GM18861 (cell line): ENCODE measurements around the gene CRX.
"Not testable (repeated sequence)": the region's sequence is repeated elsewhere in the genome, so short reads cannot be mapped to it uniquely, and the experiment has no call there.

Experiments used
- ATAC-seq: cut with Tn5 transposase; IDR thresholded peaks from one replicate; pipeline ENCODE4 v1.9.1; 2021; ENCODE audit not compliant: unreplicated experiment

The CRX gene

DNA sequence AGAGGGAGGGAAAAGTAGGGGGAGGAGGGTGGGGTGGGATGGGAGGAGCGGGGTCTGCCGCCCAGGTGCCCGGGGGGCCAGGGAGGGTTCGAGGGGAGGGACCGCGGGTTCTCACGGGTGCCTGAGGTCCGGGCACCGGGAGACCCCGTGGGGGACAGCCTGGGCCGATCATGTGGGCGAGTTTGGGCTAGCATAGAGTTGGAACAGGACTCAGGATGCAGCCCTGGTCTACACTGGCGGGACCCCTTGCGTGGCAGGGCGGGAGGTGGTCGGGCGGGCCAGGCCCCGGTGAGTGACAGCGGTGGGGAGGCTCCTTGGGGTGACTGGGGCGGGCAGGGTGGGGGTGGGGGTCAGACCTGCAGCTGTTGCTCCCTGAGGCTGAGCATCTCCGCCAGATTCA, 18.6 kb upstream of the CRX start:
- not testable (repeated sequence) for ATAC-seq

DNA sequence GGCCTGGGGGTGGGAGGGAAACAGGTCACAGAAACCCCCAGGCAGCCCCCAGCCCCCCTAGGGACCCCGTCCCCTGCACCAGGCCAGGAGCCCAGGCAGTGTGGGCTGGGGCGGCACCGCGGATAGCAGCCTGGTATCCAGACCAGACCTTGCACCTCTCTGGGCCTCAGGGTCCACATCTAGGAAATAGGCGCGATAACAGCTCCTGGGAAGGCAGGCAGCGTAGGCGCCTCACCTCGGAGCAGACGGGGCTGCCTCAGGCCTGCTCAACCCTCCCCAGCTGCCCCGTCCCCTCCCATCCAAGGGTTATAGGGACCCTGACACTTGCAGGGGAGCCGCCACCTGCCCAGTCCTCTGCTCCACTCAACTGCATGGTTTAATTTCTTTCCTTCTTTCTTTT, 18.1 kb upstream of the CRX start:
- not testable (repeated sequence) for ATAC-seq

DNA sequence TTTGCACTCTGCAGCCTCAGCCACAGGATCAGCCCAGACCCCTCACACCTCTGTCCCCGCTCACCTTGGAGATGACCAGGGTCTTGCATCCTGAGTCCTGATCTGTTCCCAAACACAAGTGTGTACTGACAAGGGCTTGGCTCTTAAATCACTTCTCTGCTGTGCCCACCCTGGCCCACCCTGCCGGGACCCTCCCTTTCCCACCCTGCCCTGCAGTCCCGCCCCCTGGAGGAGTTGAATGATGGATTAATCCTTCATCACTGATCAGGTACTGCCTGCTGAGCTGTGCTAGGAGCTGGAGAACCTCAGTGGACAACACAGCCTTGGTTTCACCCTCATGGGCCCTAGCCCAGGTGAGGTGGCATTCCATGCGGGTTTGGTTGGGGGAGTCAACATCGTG, 17.3 kb upstream of the CRX start, which contains the start of gene TPRX1:
Gene TPRX1 (minus strand): TSS at position 101 of the 400 bp plus-strand sequence. CDS start 12 bp downstream, at position 89.
- ATAC-seq = not testable (repeated sequence)

DNA sequence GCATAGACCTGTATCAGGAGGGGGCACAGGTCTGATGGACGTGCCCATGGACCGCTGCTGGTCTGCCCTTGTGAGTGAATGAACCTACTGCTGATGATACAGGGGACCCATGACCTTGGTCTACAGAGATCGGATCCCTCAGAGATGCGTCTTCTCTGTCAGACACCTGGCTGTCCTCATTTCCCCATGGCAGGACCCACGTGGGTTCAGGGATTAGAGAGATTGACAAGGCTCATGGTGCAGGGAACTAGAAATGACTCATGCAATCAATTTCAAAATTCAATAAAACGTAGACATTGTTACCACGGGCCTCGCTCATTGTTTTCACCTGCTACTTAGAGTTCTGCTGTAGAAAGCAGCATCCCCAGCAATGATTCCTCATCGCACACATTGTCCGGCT, 16.4 kb upstream of the CRX start:
- no peak for ATAC-seq

GRCh38 chr19:47806435-47806834, 15.3 kb upstream of the CRX start:
- ATAC-seq = no peak

- no peak for ATAC-seq
These were observed 8.3 kb upstream of the CRX start for GRCh38 chr19:47813304-47813994.

DNA sequence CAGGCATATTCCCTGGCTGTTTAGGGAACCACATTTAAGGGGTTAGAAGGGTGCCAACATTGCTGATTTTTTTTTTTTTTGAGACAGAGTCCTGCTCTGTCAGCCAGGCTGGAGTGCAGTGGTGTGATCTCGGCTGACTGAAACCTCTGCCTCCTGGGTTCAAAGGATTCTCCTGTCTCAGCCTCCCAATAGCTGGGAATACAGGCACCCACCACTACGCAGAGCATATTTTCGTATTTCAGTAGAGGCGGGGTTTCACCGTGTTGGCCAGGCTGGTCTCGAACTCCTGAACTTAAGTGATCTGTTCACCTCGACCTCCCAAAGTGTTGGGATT, 7.8 kb upstream of the CRX start:
- no peak for ATAC-seq

DNA sequence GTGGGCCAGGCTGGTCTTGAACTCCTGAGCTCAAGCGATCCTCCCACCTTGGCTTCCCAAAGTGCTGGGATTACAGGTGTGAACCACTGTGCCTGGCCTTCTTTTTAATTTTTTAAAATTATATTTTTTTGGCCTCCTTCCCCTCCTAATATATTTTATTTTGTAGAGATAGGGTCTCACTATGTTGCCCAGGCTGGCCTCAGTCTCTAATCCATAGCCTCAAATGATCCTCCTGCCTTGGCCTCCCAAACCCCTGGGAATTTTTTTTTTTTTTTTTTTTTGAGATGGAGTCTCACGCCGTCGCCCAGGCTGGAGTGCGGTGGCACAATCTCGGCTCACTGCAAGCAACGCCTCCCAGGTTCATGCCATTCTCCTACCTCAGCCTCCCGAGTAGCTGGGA, 5.5 kb upstream of the CRX start:
- ATAC-seq = not testable (repeated sequence)

DNA sequence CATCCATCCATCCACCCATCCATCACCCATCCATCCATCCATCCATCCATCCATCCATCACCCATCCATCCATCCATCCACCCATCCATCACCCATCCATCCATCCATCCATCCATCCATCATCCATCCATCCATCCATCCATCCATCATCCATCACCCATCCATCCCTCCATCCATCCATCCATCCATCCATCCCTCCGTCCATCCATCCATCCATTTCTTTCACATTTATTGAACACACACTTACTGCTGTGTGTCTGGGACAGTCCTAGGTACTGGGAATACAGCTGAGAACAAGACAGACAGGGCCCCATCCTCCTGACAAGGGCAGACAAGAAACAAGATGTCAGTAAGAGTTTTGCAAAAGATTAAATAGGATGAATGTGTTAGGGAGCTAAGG, 3.5 kb upstream of the CRX start:
- not testable (repeated sequence) for ATAC-seq

- ATAC-seq = no peak
These were observed 1.9 kb upstream of the CRX start for GRCh38 chr19:47819858-47820257.

DNA sequence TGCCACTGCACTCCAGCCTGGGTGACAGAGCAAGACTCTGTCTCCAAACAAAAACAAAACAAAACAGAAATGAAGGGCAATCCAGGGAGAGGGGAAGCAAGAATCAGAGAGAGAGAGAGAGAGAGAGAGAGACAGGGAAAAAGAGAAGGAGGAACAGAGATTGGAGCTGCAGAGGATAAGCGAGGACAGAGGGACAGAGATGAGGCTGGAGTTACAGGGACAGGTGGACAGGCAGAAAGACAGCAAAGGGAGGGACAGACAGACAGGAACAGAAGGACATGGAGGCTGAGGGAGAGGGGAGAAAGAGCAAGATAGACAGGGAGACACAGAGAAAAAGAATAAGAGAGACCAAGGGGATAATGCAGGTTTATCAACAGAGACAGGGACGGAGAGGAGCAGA, 1.3 kb upstream of the CRX start:
- ATAC-seq = no peak

- ATAC-seq = no peak
These were observed 2.7 kb downstream of the CRX start for GRCh38 chr19:47824396-47824795.

GRCh38 chr19:47826800-47827199, 5.1 kb downstream of the CRX start:
- no peak for ATAC-seq

- ATAC-seq = no peak
These were observed 11.0 kb downstream of the CRX start for GRCh38 chr19:47832723-47833122.

DNA sequence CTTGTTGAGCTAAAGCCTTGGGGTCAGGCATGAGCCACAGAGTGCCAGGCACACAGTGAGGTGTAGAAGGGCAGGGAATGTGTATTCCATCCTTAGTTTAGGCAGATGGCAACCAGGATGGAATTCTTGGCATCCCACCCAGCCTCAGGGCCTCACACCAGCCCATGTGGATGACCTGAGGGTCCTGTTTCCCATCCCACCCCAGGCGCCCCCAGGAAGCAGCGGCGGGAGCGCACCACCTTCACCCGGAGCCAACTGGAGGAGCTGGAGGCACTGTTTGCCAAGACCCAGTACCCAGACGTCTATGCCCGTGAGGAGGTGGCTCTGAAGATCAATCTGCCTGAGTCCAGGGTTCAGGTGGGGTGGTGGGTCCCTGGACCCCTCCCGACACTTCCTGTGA, 14.3 kb downstream of the CRX start:
- ATAC-seq = no peak

DNA sequence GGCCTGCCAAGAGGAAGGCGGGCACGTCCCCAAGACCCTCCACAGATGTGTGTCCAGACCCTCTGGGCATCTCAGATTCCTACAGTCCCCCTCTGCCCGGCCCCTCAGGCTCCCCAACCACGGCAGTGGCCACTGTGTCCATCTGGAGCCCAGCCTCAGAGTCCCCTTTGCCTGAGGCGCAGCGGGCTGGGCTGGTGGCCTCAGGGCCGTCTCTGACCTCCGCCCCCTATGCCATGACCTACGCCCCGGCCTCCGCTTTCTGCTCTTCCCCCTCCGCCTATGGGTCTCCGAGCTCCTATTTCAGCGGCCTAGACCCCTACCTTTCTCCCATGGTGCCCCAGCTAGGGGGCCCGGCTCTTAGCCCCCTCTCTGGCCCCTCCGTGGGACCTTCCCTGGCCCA, 17.7 kb downstream of the CRX start:
- ATAC-seq = no peak

DNA sequence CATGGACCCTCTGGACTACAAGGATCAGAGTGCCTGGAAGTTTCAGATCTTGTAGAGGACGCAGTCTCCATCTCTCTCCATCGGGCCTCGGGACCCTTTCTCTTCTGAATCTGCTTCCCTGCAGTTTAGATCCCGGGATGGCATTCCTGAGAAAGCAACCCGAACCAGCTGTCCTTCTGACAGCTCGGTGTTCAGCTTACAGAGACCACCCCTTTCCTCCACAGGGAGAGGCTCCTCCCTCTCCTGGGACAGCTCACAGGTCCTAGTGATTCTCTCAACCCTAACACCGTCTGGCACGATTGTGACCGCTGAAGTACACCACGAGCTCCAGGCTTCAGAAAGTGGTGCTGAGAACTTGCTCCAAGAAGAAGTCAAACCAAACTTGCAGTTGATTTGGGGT, 18.2 kb downstream of the CRX start:
- ATAC-seq = no peak

- ATAC-seq = no peak
These were observed 21.2 kb downstream of the CRX start for GRCh38 chr19:47842941-47843340.

DNA sequence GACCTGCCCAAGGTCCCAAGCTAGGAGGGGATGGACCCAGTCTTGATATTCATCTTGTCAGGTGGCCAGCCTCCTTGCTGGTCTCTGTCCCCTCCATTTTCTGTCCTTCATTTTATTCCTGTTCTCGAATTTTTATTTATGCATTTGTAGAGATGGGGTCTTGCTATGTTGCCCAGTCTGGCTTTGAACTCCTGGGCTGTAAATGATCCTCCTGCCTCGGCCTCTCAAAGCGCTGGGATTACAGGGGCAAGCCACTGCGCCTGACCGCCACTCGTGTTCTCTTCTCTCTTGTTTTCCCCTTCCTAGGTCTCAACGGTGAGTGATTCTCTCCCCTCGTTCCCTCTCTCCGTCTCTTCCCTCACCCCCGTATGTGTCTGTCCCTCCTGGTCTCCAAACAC, 26.7 kb downstream of the CRX start:
- no peak for ATAC-seq

GRCh38 chr19:47848823-47849473, 27.2 kb downstream of the CRX start:
- ATAC-seq = no peak

- ATAC-seq = no peak
These were observed 31.3 kb downstream of the CRX start for GRCh38 chr19:47853003-47853402.

DNA sequence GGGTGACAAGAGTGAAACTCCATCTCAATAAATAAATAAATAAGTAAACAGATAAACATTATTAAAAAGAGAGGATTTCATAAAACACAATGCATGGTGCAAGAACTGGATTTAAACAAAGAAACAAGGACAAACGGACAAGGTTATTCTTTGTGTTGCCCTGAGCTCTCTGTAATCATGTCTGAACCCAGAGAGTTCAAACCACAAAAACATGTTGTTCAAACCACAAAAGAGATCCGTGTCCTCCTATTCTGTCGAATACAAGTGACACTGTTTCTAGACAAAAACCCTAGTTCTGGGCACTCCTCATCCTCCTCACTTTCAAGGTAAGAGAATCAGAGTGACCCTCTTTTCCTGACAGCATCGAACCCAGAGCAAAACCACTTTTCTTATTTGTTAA, 32.7 kb downstream of the CRX start:
- ATAC-seq = no peak

DNA sequence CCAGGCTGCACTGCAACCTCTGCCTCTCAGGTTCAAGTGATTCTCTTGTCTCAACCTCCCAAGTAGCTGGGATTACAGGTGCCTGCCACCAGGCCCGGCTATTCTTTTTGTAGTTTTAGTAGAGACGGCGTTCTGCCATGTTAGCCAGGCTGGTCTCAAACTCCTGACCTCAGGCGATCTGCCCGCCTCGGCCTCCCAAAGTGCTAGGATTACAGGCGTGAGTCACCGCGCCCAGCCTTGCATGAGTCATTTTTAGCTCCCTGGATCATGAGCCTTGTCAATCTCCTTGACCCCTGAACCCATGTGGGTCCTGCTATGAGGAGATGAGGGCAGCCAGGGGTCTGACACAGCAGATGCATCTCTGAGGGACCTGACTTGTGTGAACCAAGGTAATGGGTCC, 36.5 kb downstream of the CRX start:
- ATAC-seq = not testable (repeated sequence)
